C4-2B (cell line): ENCODE data around the gene DDX50.

Experiments used
- ZFX ChIP-seq: fragments of 450-650 bp; IDR thresholded peaks from 2 replicates; pipeline ENCODE4 v1.6.1; 2017
- TF ChIP-seq, protein P1 (sequence below): fragments of 450-650 bp; conservative IDR thresholded peaks from 2 replicates; pipeline ENCODE4 v1.5.1; 2017; ENCODE audit warnings: mild to moderate bottlenecking

DNA sequence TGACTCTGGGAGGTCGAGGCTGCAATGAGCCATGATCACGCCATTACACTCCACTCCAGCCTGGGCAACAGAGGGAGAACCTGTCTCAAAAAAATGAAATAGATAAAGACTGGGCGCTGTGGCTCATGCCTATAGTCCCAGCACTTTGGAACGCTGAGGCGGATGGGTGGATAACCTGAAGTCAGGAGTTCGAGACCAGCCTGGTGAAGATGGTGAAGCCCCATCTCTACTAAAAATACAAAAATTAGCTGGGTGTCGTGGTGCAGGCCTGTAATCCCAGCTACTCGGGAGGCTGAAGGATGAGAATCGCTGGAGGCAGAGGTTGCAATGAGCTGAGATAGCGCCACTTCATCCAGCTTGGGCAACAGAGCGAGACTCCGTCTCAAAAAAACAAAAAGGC is 53.8 kb downstream of the DDX50 start:
- TF ChIP-seq, protein P1, sequence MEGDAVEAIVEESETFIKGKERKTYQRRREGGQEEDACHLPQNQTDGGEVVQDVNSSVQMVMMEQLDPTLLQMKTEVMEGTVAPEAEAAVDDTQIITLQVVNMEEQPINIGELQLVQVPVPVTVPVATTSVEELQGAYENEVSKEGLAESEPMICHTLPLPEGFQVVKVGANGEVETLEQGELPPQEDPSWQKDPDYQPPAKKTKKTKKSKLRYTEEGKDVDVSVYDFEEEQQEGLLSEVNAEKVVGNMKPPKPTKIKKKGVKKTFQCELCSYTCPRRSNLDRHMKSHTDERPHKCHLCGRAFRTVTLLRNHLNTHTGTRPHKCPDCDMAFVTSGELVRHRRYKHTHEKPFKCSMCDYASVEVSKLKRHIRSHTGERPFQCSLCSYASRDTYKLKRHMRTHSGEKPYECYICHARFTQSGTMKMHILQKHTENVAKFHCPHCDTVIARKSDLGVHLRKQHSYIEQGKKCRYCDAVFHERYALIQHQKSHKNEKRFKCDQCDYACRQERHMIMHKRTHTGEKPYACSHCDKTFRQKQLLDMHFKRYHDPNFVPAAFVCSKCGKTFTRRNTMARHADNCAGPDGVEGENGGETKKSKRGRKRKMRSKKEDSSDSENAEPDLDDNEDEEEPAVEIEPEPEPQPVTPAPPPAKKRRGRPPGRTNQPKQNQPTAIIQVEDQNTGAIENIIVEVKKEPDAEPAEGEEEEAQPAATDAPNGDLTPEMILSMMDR: no peak
- no peak for TF ChIP-seq ZFX
